Ovary (tissue), 3 donors: ENCODE results near the gene WDR17.

Source experiments
- EP300 ChIP-seq: sonication (generic); formaldehyde crosslinking; IDR thresholded peaks from one replicate; pipeline ENCODE4 v1.6.1; 2017; ENCODE audit warnings: antibody characterized with exemption
- POLR2A ChIP-seq: fragments of 450-650 bp; IDR thresholded peaks from one replicate; pipeline ENCODE4 v1.6.1; 2017; ENCODE audit warnings: antibody characterized with exemption, mild to moderate bottlenecking, moderate library complexity
- TF ChIP-seq, protein P1 (sequence below), 3 donors: fragments of 450-650 bp in 2 of 3; fragments of 200-600 bp in 1 of 3; IDR thresholded peaks; one replicate each; pipeline versions ENCODE4 v1.5.1 to v1.8.0; 2016 to 2022; ENCODE audit warnings: antibody characterized with exemption in 3 of 3, mild to moderate bottlenecking in 1 of 3
- donor health status: DM: no; HTN: no; CAD: no.

DNA sequence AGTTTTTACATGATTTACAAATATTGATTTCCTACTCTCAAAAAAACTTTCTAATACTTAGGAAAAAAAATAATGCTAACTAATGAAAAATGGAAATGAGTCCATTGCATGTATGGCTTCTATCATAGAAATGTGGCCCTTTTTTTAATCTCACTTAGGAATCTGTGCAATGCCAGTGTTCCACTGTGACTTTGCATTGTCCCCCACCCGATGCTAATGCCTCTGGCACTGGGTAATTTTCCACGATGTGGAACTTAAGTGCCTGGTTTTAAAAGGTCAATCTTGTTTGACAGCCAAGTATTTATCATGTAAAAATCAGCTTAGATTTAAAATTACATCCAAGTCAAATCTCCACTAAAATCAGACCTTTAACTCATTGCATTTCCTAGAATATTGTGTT lies 76.6 kb downstream of the WDR17 start:
- TF ChIP-seq POLR2A (no peak), EP300 (no peak)
- TF ChIP-seq, protein P1, sequence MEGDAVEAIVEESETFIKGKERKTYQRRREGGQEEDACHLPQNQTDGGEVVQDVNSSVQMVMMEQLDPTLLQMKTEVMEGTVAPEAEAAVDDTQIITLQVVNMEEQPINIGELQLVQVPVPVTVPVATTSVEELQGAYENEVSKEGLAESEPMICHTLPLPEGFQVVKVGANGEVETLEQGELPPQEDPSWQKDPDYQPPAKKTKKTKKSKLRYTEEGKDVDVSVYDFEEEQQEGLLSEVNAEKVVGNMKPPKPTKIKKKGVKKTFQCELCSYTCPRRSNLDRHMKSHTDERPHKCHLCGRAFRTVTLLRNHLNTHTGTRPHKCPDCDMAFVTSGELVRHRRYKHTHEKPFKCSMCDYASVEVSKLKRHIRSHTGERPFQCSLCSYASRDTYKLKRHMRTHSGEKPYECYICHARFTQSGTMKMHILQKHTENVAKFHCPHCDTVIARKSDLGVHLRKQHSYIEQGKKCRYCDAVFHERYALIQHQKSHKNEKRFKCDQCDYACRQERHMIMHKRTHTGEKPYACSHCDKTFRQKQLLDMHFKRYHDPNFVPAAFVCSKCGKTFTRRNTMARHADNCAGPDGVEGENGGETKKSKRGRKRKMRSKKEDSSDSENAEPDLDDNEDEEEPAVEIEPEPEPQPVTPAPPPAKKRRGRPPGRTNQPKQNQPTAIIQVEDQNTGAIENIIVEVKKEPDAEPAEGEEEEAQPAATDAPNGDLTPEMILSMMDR (IDR thresholded peaks at IDR 0.05), result no peak
